Fibroblast of lung (primary cell): ENCODE measurements around the gene STOML2. TPM values are rescaled to one million over a fixed set of nuclear protein-coding genes. Genes with fewer than 3 reads are reported as not detected.

ENCODE experiments used
- DNase-seq, 2 donors: peaks; one replicate each; pipeline versions ENCODE4 v3.0.0 to v3.0.0-alpha.2; 2010; ENCODE audit warnings: low read depth in 2 of 2
- H2AFZ ChIP-seq: 2 replicates; pipeline ENCODE4 v1.5.1; 2012; ENCODE audit warnings: low read length, control low read depth, inconsistent platforms
- H3K27ac ChIP-seq: 2 replicates; pipeline ENCODE4 v1.5.1; 2011; ENCODE audit warnings: low read length, control low read depth; ENCODE audit not compliant: insufficient read depth
- H3K27me3 ChIP-seq: 2 replicates; pipeline ENCODE4 v1.5.1; 2011; ENCODE audit warnings: mild to moderate bottlenecking, low read length; ENCODE audit not compliant: control insufficient read depth, insufficient read depth
- H3K36me3 ChIP-seq: 2 replicates; pipeline ENCODE4 v1.5.1; 2011; ENCODE audit warnings: low read length; ENCODE audit not compliant: control insufficient read depth, insufficient read depth
- H3K4me1 ChIP-seq: 2 replicates; pipeline ENCODE4 v1.5.1; 2011; ENCODE audit warnings: low read length; ENCODE audit not compliant: control insufficient read depth, insufficient read depth; ENCODE audit errors: extremely low read depth
- H3K4me2 ChIP-seq: 2 replicates; pipeline ENCODE4 v1.5.1; 2011; ENCODE audit warnings: low read length, control low read depth; ENCODE audit not compliant: insufficient read depth; ENCODE audit errors: extremely low read depth
- H3K4me3 ChIP-seq, 4 experiments: fragments of 200-600 bp in 1 of 4; sonication (generic) in 1 of 4; replicated peaks in 1 of 4; 2 replicates each; pipeline ENCODE4 v1.5.1; 2011 to 2016; ENCODE audit warnings: low read length in 4 of 4, low read depth in 3 of 4, mild to moderate bottlenecking in 3 of 4, control low read depth in 2 of 4, inconsistent platforms in 1 of 4, mixed read lengths in 1 of 4; ENCODE audit not compliant: insufficient read depth in 1 of 4; ENCODE audit errors: control extremely low read depth in 1 of 4
- H3K79me2 ChIP-seq: 2 replicates; pipeline ENCODE4 v1.5.1; 2012; ENCODE audit warnings: mild to moderate bottlenecking, low read length, inconsistent platforms; ENCODE audit not compliant: control insufficient read depth, insufficient read depth
- H3K9ac ChIP-seq: 2 replicates; pipeline ENCODE4 v1.5.1; 2011; ENCODE audit warnings: mild to moderate bottlenecking, low read length, control low read depth; ENCODE audit not compliant: insufficient read depth
- H3K9me3 ChIP-seq: 2 replicates; pipeline ENCODE4 v1.5.1; 2012; ENCODE audit warnings: low read depth, low read length; ENCODE audit not compliant: control insufficient read depth, insufficient read depth
- H4K20me1 ChIP-seq: 2 replicates; pipeline ENCODE4 v1.5.1; 2011; ENCODE audit warnings: low read length; ENCODE audit not compliant: control insufficient read depth, insufficient read depth; ENCODE audit errors: extremely low read depth
- EZH2 ChIP-seq: IDR thresholded peaks from 2 replicates; pipeline ENCODE4 v1.5.1; 2012; ENCODE audit warnings: low read length, control low read depth, mild to moderate bottlenecking; ENCODE audit errors: missing control alignments
- polyA plus RNA-seq, 2 donors: library from polyadenylated mRNA; depleted of rRNA in 1 of 2; stranded (reverse) in 1 of 2; unstranded in 1 of 2; fragments of >200 nt; gene quantifications; 2 replicates each; pipeline ENCODE4 v1.2.1, GENCODE V29; 2011 to 2012; ENCODE audit warnings: missing spikeins in 1 of 2
- total RNA-seq: library from RNA; depleted of rRNA; stranded (reverse); fragments of >200 nt; gene quantifications from 2 replicates; pipeline ENCODE4 v1.2.1, GENCODE V29; 2014
- TF ChIP-seq, protein P1 (sequence below), 2 donors: IDR thresholded peaks in 1 of 2; conservative IDR thresholded peaks in 1 of 2; 1 replicate in 1 of 2; 2 replicates in 1 of 2; pipeline ENCODE4 v1.5.1; 2011 to 2012; ENCODE audit warnings: low read length in 2 of 2, control low read depth in 1 of 2, inconsistent platforms in 1 of 2, low read depth in 1 of 2, mild to moderate bottlenecking in 1 of 2

Gene STOML2
- total and polyA plus RNA-seq, 2 donors (not counting 1 experiment from before 2014, with no cell fraction given): 94.0 to 170 TPM

DNA sequence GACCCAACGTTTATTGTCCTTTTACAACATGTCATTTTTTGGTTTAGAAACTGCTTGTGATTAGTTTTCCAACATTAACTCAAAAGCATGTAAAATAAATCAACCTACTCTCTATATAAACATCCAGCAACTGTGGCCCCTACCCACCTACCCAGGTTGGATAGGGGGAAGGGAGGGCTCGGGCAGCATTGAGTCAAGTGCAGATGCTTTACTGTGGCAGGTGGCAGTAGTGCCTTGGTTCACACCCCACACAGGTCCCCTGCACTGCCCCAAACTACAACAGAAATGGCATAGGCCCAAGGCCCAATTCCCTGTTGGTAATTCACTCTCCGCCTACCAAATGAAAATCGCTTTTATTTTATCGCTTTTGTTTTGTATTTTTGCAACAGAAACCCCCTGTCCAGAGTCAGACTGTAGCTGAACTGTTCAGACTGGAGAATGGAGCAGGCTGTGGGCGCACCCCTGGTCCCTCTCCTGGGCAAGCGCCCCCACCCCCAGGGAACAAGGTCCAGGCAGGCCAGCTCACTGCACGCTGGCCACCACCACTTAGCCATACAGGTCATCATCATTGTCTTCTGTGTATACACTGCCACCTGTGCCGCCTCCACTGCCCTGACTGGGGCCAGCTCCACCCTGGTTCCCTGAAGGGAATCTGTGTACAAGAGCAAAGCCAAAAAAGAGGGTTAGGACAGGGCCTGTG is 46.2 kb downstream of the STOML2 start:
- Histone ChIP-seq H3K36me3 (peaks cover 32% of the 10 kb centered on the region), H3K9me3 (no peaks in the 10 kb centered on the region), H4K20me1 (no peaks in the 10 kb centered on the region), H3K27me3 (no peaks in the 10 kb centered on the region), H2AFZ (no peak overlapping the region), H3K79me2 (peaks cover 2% of the 10 kb centered on the region), H3K4me2 (no peak overlapping the region), H3K27ac (no peak overlapping the region), H3K4me1 (no peaks in the 10 kb centered on the region), H3K9ac (no peak overlapping the region), H3K4me3 (no peak overlapping the region)
- DNase-seq: no peak
- TF ChIP-seq, protein P1, sequence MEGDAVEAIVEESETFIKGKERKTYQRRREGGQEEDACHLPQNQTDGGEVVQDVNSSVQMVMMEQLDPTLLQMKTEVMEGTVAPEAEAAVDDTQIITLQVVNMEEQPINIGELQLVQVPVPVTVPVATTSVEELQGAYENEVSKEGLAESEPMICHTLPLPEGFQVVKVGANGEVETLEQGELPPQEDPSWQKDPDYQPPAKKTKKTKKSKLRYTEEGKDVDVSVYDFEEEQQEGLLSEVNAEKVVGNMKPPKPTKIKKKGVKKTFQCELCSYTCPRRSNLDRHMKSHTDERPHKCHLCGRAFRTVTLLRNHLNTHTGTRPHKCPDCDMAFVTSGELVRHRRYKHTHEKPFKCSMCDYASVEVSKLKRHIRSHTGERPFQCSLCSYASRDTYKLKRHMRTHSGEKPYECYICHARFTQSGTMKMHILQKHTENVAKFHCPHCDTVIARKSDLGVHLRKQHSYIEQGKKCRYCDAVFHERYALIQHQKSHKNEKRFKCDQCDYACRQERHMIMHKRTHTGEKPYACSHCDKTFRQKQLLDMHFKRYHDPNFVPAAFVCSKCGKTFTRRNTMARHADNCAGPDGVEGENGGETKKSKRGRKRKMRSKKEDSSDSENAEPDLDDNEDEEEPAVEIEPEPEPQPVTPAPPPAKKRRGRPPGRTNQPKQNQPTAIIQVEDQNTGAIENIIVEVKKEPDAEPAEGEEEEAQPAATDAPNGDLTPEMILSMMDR (conservative IDR thresholded peaks at IDR 0.05 in 1 of 2, IDR thresholded peaks at IDR 0.05 in 1 of 2; ENCODE audit: low read depth in 1 of 2, low read length in 2 of 2): no peak
- no peak for TF ChIP-seq EZH2

GRCh38 chr9:35054871-35055644 is 47.9 kb downstream of the STOML2 start:
- no peak for DNase-seq
- H3K4me3 ChIP-seq: no peak overlapping the region
- no peak overlapping the region for H2AFZ ChIP-seq
- TF ChIP-seq, protein P1 (conservative IDR thresholded peaks at IDR 0.05 in 1 of 2, IDR thresholded peaks at IDR 0.05 in 1 of 2; ENCODE audit: low read depth in 1 of 2, low read length in 2 of 2): no peak
- no peak for TF ChIP-seq EZH2
- H4K20me1 ChIP-seq: no peaks in the 10 kb centered on the region
- H3K27ac ChIP-seq: no peak overlapping the region
- no peaks in the 10 kb centered on the region for H3K79me2 ChIP-seq
- no peaks in the 10 kb centered on the region for H3K4me1 ChIP-seq
- peaks cover 26% of the 10 kb centered on the region for H3K36me3 ChIP-seq
- H3K27me3 ChIP-seq: no peaks in the 10 kb centered on the region
- no peak overlapping the region for H3K4me2 ChIP-seq
- H3K9ac ChIP-seq: no peak overlapping the region
- no peaks in the 10 kb centered on the region for H3K9me3 ChIP-seq

DNA sequence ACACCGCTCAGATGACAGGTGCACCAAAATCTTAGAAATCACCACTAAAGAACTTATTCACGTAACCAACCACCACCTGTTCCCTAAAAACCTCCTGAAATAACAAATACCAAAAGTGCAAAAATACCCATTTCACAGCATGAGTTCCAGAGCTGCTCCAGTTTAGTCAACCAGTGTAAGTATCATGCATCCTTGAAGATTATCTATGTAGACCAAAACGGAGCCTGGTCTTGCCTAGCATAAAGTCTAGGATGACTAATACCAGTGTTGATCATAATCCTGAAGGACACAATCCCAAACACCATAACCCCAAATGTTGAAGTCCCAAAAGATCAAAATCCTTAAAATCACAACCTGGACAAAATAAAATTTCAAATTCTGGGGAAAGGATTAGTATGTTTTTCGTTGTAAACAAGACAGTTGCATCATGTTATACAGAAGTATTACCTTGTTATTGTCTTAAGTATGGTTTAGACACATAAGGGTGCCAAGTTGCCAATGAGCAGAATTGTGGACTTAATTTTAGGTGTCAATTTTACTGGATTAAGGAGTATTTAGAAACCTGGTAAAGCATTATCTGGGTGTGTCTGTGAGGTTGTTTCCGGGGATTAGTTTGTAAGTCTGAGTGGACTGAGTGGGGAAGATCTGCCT is 48.6 kb downstream of the STOML2 start:
- Histone ChIP-seq H3K4me2 (no peak overlapping the region), H3K9ac (no peak overlapping the region), H3K36me3 (peaks cover 24% of the 10 kb centered on the region), H3K4me1 (no peaks in the 10 kb centered on the region), H3K27me3 (no peaks in the 10 kb centered on the region), H3K79me2 (no peaks in the 10 kb centered on the region), H2AFZ (no peak overlapping the region), H3K9me3 (no peaks in the 10 kb centered on the region), H3K27ac (no peak overlapping the region), H4K20me1 (no peaks in the 10 kb centered on the region), H3K4me3 (no peak overlapping the region)
- DNase-seq: no peak
- no peak for TF ChIP-seq EZH2
- TF ChIP-seq, protein P1 (conservative IDR thresholded peaks at IDR 0.05 in 1 of 2, IDR thresholded peaks at IDR 0.05 in 1 of 2; ENCODE audit: low read depth in 1 of 2, low read length in 2 of 2): no peak
